Liver (tissue), 9 donors: ENCODE data around the gene COL7A1. TPM values are rescaled to one million over a fixed set of nuclear protein-coding genes. Genes with fewer than 3 reads are reported as not detected.

Experiments
- DNase-seq: peaks from one replicate; pipeline ENCODE4 v3.0.0-alpha.2; 2017; ENCODE audit warnings: low spot score
- H3K27ac ChIP-seq, 2 donors: one replicate each; pipeline ENCODE4 v1.7.0; 2013; ENCODE audit warnings: inconsistent platforms in 2 of 2, low read length in 2 of 2, control low read depth in 1 of 2, low read depth in 1 of 2, mild to moderate bottlenecking in 1 of 2
- H3K27me3 ChIP-seq, 4 donors: one replicate each; pipeline versions ENCODE4 v1.6.1 to v1.7.0; 2013; ENCODE audit warnings: low read length in 3 of 4, inconsistent platforms in 1 of 4, mild to moderate bottlenecking in 1 of 4, moderate library complexity in 1 of 4; ENCODE audit not compliant: control insufficient read depth in 4 of 4, insufficient read depth in 4 of 4
- H3K36me3 ChIP-seq, 4 donors: one replicate each; pipeline versions ENCODE4 v1.6.1 to v1.7.0; 2013; ENCODE audit warnings: low read length in 3 of 4, mild to moderate bottlenecking in 3 of 4, low read depth in 1 of 4, moderate library complexity in 1 of 4; ENCODE audit not compliant: control insufficient read depth in 4 of 4, insufficient read depth in 3 of 4
- H3K4me1 ChIP-seq, 4 donors: one replicate each; pipeline versions ENCODE4 v1.6.1 to v1.7.0; 2013; ENCODE audit warnings: low read length in 3 of 4, mild to moderate bottlenecking in 3 of 4, moderate library complexity in 1 of 4; ENCODE audit not compliant: control insufficient read depth in 4 of 4, insufficient read depth in 4 of 4
- H3K4me3 ChIP-seq, 3 donors: one replicate each; pipeline versions ENCODE4 v1.6.1 to v1.7.0; 2013; ENCODE audit warnings: low read length in 3 of 3, control low read depth in 1 of 3, low read depth in 1 of 3, mild to moderate bottlenecking in 1 of 3
- H3K9ac ChIP-seq, 2 donors: one replicate each; pipeline ENCODE4 v1.7.0; 2013; ENCODE audit warnings: low read length in 2 of 2, mild to moderate bottlenecking in 2 of 2, moderate library complexity in 2 of 2, control low read depth in 1 of 2, low read depth in 1 of 2
- H3K9me3 ChIP-seq, 4 donors: one replicate each; pipeline versions ENCODE4 v1.6.1 to v1.7.0; 2013; ENCODE audit warnings: low read length in 3 of 4; ENCODE audit not compliant: control insufficient read depth in 4 of 4
- EGR1 ChIP-seq, 2 donors: IDR thresholded peaks; 2 replicates each; pipeline ENCODE4 v1.6.1; 2016 to 2018; ENCODE audit warnings: antibody characterized with exemption in 2 of 2, low read depth in 2 of 2
- FOXA1 ChIP-seq: IDR thresholded peaks from 2 replicates; pipeline ENCODE4 v1.6.1; 2016; ENCODE audit warnings: antibody characterized with exemption
- FOXA2 ChIP-seq: IDR thresholded peaks from 2 replicates; pipeline ENCODE4 v1.6.1; 2016; ENCODE audit warnings: antibody characterized with exemption
- GABPA ChIP-seq, 2 donors: IDR thresholded peaks in 1 of 2; conservative IDR thresholded peaks in 1 of 2; 2 replicates each; pipeline ENCODE4 v1.6.1; 2016; ENCODE audit warnings: antibody characterized with exemption in 2 of 2, mild to moderate bottlenecking in 1 of 2, moderate library complexity in 1 of 2
- HNF4A ChIP-seq, 2 donors: conservative IDR thresholded peaks; 2 replicates each; pipeline ENCODE4 v1.6.1; 2016; ENCODE audit warnings: antibody characterized with exemption in 2 of 2, mild to moderate bottlenecking in 2 of 2
- JUND ChIP-seq, 2 donors: IDR thresholded peaks; 2 replicates each; pipeline ENCODE4 v1.6.1; 2016; ENCODE audit warnings: antibody characterized with exemption in 2 of 2
- NR2F2 ChIP-seq: IDR thresholded peaks from 2 replicates; pipeline ENCODE4 v1.6.1; 2016; ENCODE audit warnings: antibody characterized with exemption
- RAD21 ChIP-seq, 2 donors: IDR thresholded peaks; 2 replicates each; pipeline ENCODE4 v1.6.1; 2016; ENCODE audit warnings: antibody characterized with exemption in 2 of 2, mild to moderate bottlenecking in 2 of 2
- RXRA ChIP-seq, 2 donors: IDR thresholded peaks; 2 replicates each; pipeline ENCODE4 v1.6.1; 2017 to 2018; ENCODE audit warnings: antibody characterized with exemption in 2 of 2, mild to moderate bottlenecking in 1 of 2
- SP1 ChIP-seq: IDR thresholded peaks from 2 replicates; pipeline ENCODE4 v1.6.1; 2018; ENCODE audit warnings: antibody characterized with exemption, mild to moderate bottlenecking
- TAF1 ChIP-seq: conservative IDR thresholded peaks from 2 replicates; pipeline ENCODE4 v1.6.1; 2016; ENCODE audit warnings: antibody characterized with exemption, mild to moderate bottlenecking
- YY1 ChIP-seq: IDR thresholded peaks from 2 replicates; pipeline ENCODE4 v1.6.1; 2016; ENCODE audit warnings: antibody characterized with exemption, mild to moderate bottlenecking
- whole genome bisulfite sequencing: extraction: QIAGEN DNeasy Blood & Tissue Kit; methylation state at CpG from one replicate; pipeline ENCODE4 v1.1.7; 2013; 5-methylcytosine and 5-hydroxymethylcytosine counted together
- polyA plus RNA-seq, 2 donors: library from polyadenylated mRNA; stranded (reverse) in 1 of 2; unstranded in 1 of 2; fragments of 200-250 nt in 1 of 2; fragments of >200 nt in 1 of 2; fragmentation: Nextera tagmentation in 1 of 2; extraction: Ambion mirVana in 1 of 2; gene quantifications; one replicate each; pipeline versions ENCODE4 v1.2.1 to v1.2.3, GENCODE V29; 2013 to 2015
- total RNA-seq, 2 donors: library from RNA; depleted of rRNA; stranded (reverse); fragments of >200 nt; gene quantifications; one replicate each; pipeline ENCODE4 v1.2.3, GENCODE V29; 2014
- TF ChIP-seq, protein P1 (sequence below): IDR thresholded peaks from 2 replicates; pipeline ENCODE4 v1.6.1; 2016; ENCODE audit warnings: antibody characterized with exemption
- TF ChIP-seq, protein P2 (sequence below): IDR thresholded peaks from 2 replicates; pipeline ENCODE4 v1.6.1; 2016; ENCODE audit warnings: antibody characterized with exemption
- TF ChIP-seq, protein P3 (sequence below): IDR thresholded peaks from 2 replicates; pipeline ENCODE4 v1.6.1; 2016; ENCODE audit warnings: antibody characterized with exemption
- donor health status: healthy.
- donor health status: healthy.
- donor health status: healthy.
- donor health status: healthy.
- donor health status: healthy.

COL7A1 gene
- total and polyA plus RNA-seq, 4 donors: 0.24 to 0.84 (median 0.40) TPM

DNA sequence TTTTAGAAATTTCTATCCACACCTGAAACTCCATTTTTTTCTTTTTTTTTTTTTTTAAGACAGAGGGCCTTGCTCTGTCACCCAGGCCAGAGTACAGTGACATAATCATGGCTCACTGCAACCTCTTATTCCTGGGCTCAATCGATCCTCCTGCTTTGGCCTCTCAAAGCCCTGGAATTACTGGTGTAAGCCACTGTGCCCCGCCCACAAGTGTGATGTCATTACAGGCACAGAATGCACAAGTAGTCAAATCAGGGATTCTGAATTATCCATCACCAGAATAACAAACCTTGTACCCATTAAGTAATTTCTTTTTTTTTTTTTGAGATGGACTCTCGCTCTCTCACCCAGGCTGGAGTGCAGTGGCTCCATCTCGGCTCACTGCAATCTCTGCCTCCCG is 12.4 kb upstream of the COL7A1 start:
- DNase-seq: no peak
- Histone ChIP-seq H3K27ac (no peak overlapping the region), H3K4me3 (no peak overlapping the region), H3K36me3 (peaks cover 9 to 34% (median 31%) of the 10 kb centered on the region in 4 donors), H3K9me3 (no peaks in the 10 kb centered on the region), H3K9ac (no peak overlapping the region), H3K27me3 (no peaks in the 10 kb centered on the region), H3K4me1 (peaks cover 0 to 16% (median 13%) of the 10 kb centered on the region in 4 donors)
- no peak for TF ChIP-seq RAD21 (IDR thresholded peaks at IDR 0.05)
- TF ChIP-seq, protein P1, sequence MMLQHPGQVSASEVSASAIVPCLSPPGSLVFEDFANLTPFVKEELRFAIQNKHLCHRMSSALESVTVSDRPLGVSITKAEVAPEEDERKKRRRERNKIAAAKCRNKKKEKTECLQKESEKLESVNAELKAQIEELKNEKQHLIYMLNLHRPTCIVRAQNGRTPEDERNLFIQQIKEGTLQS: no peak
- TF ChIP-seq YY1: no peak
- TF ChIP-seq TAF1: no peak
- TF ChIP-seq GABPA (IDR thresholded peaks at IDR 0.05 in 1 of 2, conservative IDR thresholded peaks at IDR 0.05 in 1 of 2): no peak
- no peak for TF ChIP-seq JUND (IDR thresholded peaks at IDR 0.05)
- TF ChIP-seq, protein P2, sequence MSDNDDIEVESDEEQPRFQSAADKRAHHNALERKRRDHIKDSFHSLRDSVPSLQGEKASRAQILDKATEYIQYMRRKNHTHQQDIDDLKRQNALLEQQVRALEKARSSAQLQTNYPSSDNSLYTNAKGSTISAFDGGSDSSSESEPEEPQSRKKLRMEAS: no peak
- no peak for TF ChIP-seq FOXA1
- no peak for TF ChIP-seq FOXA2
- TF ChIP-seq, protein P3, sequence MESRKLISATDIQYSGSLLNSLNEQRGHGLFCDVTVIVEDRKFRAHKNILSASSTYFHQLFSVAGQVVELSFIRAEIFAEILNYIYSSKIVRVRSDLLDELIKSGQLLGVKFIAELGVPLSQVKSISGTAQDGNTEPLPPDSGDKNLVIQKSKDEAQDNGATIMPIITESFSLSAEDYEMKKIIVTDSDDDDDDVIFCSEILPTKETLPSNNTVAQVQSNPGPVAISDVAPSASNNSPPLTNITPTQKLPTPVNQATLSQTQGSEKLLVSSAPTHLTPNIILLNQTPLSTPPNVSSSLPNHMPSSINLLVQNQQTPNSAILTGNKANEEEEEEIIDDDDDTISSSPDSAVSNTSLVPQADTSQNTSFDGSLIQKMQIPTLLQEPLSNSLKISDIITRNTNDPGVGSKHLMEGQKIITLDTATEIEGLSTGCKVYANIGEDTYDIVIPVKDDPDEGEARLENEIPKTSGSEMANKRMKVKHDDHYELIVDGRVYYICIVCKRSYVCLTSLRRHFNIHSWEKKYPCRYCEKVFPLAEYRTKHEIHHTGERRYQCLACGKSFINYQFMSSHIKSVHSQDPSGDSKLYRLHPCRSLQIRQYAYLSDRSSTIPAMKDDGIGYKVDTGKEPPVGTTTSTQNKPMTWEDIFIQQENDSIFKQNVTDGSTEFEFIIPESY: no peak
- no peak for TF ChIP-seq HNF4A (conservative IDR thresholded peaks at IDR 0.05)
- TF ChIP-seq RXRA (IDR thresholded peaks at IDR 0.05): no peak
- WGBS: 96% methylated on average over 5 of the region's 5 CpGs

DNA sequence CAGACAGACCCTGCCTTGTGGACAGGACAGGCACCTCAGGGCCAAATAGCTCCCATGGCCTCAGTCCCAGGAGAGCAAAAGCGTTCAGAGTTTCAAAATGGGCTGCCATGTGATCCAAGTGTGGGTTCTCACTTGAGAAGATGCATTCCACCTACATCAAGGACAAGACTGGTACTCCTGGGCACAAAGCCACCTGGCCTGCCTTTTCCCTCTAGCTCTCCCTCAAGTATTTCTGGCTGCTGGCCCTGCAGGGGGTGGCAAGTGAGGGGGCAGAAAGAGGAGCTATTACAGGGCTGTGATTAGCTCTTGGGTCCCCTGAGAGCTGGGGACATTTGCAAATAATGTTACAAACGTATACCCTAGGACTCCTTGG is 6.5 kb upstream of the COL7A1 start:
- Histone ChIP-seq H3K9ac (no peak overlapping the region), H3K4me1 (no peaks in the 10 kb centered on the region), H3K36me3 (peaks cover 19 to 84% (median 66%) of the 10 kb centered on the region in 4 donors), H3K9me3 (no peaks in the 10 kb centered on the region), H3K27me3 (no peaks in the 10 kb centered on the region), H3K4me3 (no peak overlapping the region), H3K27ac (no peak overlapping the region)
- no peak for DNase-seq
- TF ChIP-seq JUND (IDR thresholded peaks at IDR 0.05) (no peak), NR2F2 (no peak), GABPA (IDR thresholded peaks at IDR 0.05 in 1 of 2, conservative IDR thresholded peaks at IDR 0.05 in 1 of 2) (no peak), SP1 (no peak), FOXA2 (no peak), HNF4A (conservative IDR thresholded peaks at IDR 0.05) (no peak), EGR1 (IDR thresholded peaks at IDR 0.05; ENCODE audit: low read depth in 2 of 2) (no peak)
- TF ChIP-seq, protein P1: no peak
- TF ChIP-seq, protein P3: no peak
- 87% methylated on average over 2 of the region's 2 CpGs for WGBS
